ENCODE data around the gene C19orf81.

GRCh38 chr19:50659318-50660087, 10.3 kb downstream of the C19orf81 start:
- TF ChIP-seq CTCF (conservative IDR thresholded peaks at IDR 0.05; ENCODE audit: low read length) (no peak), EZH2phosphoT487 (IDR thresholded peaks at IDR 0.05; ENCODE audit: borderline replicate concordance) (no peak)
